Sigmoid colon (tissue), 4 donors: ENCODE data around the gene SIM2.

Source experiments
- EP300 ChIP-seq, 4 donors: sonication (generic); formaldehyde crosslinking; IDR thresholded peaks; one replicate each; pipeline ENCODE4 v1.6.1; 2017; ENCODE audit warnings: antibody characterized with exemption in 4 of 4
- POLR2A ChIP-seq, 2 donors: fragments of 450-650 bp; IDR thresholded peaks; one replicate each; pipeline ENCODE4 v1.6.1; 2016; ENCODE audit warnings: antibody characterized with exemption in 2 of 2, mild to moderate bottlenecking in 2 of 2, moderate library complexity in 2 of 2
- POLR2AphosphoS5 ChIP-seq, 4 donors: sonication (generic); formaldehyde crosslinking; IDR thresholded peaks; one replicate each; pipeline ENCODE4 v1.6.1; 2017; ENCODE audit warnings: antibody characterized with exemption in 4 of 4
- TF ChIP-seq, protein P1 (sequence below), 4 experiments: fragments of 450-650 bp in 3 of 4; fragments of 200-600 bp in 1 of 4; IDR thresholded peaks; one replicate each; pipeline ENCODE4 v1.5.1; 2016 to 2019; ENCODE audit warnings: antibody characterized with exemption in 4 of 4, mild to moderate bottlenecking in 3 of 4, moderate library complexity in 2 of 4

DNA sequence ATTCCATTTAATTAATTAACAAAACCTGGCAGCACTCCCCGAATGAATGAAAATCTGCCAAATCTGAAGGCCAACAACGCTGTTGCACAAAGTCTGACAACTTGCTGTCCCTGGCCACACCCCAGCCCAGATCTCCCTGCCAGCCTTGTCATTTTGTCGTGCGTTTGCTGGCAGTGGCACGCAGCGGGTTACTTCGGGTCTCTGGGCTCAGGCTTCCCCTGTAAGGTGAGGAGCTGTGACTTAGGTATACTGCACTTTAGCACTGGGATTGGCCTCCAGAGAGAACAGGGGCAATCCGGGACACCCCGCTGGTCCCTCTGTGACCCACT lies 34.3 kb upstream of the SIM2 start:
- TF ChIP-seq POLR2A (IDR thresholded peaks at IDR 0.05) (no peak), EP300 (IDR thresholded peaks at IDR 0.05) (no peak), POLR2AphosphoS5 (IDR thresholded peaks at IDR 0.05) (no peak)
- TF ChIP-seq, protein P1, sequence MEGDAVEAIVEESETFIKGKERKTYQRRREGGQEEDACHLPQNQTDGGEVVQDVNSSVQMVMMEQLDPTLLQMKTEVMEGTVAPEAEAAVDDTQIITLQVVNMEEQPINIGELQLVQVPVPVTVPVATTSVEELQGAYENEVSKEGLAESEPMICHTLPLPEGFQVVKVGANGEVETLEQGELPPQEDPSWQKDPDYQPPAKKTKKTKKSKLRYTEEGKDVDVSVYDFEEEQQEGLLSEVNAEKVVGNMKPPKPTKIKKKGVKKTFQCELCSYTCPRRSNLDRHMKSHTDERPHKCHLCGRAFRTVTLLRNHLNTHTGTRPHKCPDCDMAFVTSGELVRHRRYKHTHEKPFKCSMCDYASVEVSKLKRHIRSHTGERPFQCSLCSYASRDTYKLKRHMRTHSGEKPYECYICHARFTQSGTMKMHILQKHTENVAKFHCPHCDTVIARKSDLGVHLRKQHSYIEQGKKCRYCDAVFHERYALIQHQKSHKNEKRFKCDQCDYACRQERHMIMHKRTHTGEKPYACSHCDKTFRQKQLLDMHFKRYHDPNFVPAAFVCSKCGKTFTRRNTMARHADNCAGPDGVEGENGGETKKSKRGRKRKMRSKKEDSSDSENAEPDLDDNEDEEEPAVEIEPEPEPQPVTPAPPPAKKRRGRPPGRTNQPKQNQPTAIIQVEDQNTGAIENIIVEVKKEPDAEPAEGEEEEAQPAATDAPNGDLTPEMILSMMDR (IDR thresholded peaks at IDR 0.05), result no peak
